Endothelial cell of umbilical vein (primary cell): ENCODE measurements around the gene RNLS. TPM values are rescaled to one million over a fixed set of nuclear protein-coding genes. Genes with fewer than 3 reads are reported as not detected.

Experiments
- BruUV-seq: library from RNA; stranded (reverse); fragments of 400-500 nt; replicated peaks from 2 replicates; lab custom pipeline; 2021; lab: Mats Ljungman, UMichigan
- CTCF ChIA-PET: fragments of 300-600, 350-600 bp; sonication (Branson Sonifier 250); formaldehyde crosslinking; loops from one replicate; lab custom pipeline; 2021; ENCODE audit warnings: antibody characterized with exemption, inconsistent platforms; lab: Charles Lee
- POLR2A ChIA-PET: fragments of 300-600, 350-600 bp; sonication (Branson Sonifier 250); formaldehyde crosslinking; loops from one replicate; lab custom pipeline; 2021; ENCODE audit warnings: antibody characterized with exemption, inconsistent platforms; lab: Charles Lee
- DNase-seq: peaks from one replicate; pipeline ENCODE4 v3.0.0-alpha.2; 2011; ENCODE audit warnings: low read depth, low spot score
- FAIRE-seq: peaks from 2 replicates; lab custom pipeline; 2011; peaks lifted over from hg19 to GRCh38; lab: Jason Lieb, UNC
- H2AFZ ChIP-seq: 2 replicates; pipeline ENCODE4 v1.6.0; 2012; ENCODE audit warnings: low read depth, low read length, control low read depth, inconsistent platforms
- H3K27ac ChIP-seq: 2 replicates; pipeline ENCODE4 v1.5.1; 2011; ENCODE audit warnings: low read depth, mild to moderate bottlenecking, control low read depth, low read length, moderate library complexity; ENCODE audit not compliant: insufficient read depth
- H3K27me3 ChIP-seq, 2 experiments: 2 replicates each; pipeline versions ENCODE4 v1.6.0 to v1.6.1; 2011; ENCODE audit warnings: low read length in 2 of 2, mixed read lengths in 1 of 2; ENCODE audit not compliant: control insufficient read depth in 2 of 2, insufficient read depth in 2 of 2
- H3K36me3 ChIP-seq, 2 experiments: 2 replicates in 1 of 2; 3 replicates in 1 of 2; pipeline ENCODE4 v1.5.1; 2011; ENCODE audit warnings: low read length in 2 of 2, mild to moderate bottlenecking in 1 of 2, moderate library complexity in 1 of 2; ENCODE audit not compliant: control insufficient read depth in 2 of 2, insufficient read depth in 2 of 2; ENCODE audit errors: extremely low read depth in 1 of 2
- H3K4me1 ChIP-seq: 3 replicates; pipeline ENCODE4 v1.5.1; 2011; ENCODE audit warnings: mild to moderate bottlenecking, low read length; ENCODE audit not compliant: control insufficient read depth, insufficient read depth; ENCODE audit errors: extremely low read depth
- H3K4me2 ChIP-seq: 2 replicates; pipeline ENCODE4 v1.6.1; 2011; ENCODE audit warnings: low read length, control low read depth, mixed read lengths; ENCODE audit not compliant: insufficient read depth
- H3K4me3 ChIP-seq, 3 experiments: fragments of 200-600 bp in 1 of 3; sonication (generic), shearing (Covaris generic) in 1 of 3; replicated peaks in 1 of 3; 2 replicates each; pipeline ENCODE4 v1.5.1; 2011 to 2016; ENCODE audit warnings: control low read depth in 3 of 3, low read length in 3 of 3, mild to moderate bottlenecking in 2 of 3, inconsistent platforms in 1 of 3, low read depth in 1 of 3, moderate library complexity in 1 of 3; ENCODE audit not compliant: insufficient read depth in 1 of 3
- H3K79me2 ChIP-seq: 2 replicates; pipeline ENCODE4 v1.6.0; 2012; ENCODE audit warnings: low read length, inconsistent platforms; ENCODE audit not compliant: control insufficient read depth, insufficient read depth
- H3K9ac ChIP-seq: replicated peaks from 2 replicates; pipeline ENCODE3; 2011; ENCODE audit warnings: low read length, control low read depth; ENCODE audit not compliant: insufficient read depth; ENCODE audit errors: extremely low read depth
- H3K9me1 ChIP-seq: replicated peaks from 3 replicates; pipeline ENCODE4 v1.6.0; 2011; ENCODE audit warnings: mild to moderate bottlenecking, low read length; ENCODE audit not compliant: control insufficient read depth, insufficient read depth; ENCODE audit errors: extremely low read depth
- H3K9me3 ChIP-seq: replicated peaks from 2 replicates; pipeline ENCODE4 v1.5.1; 2012; ENCODE audit warnings: low read length, inconsistent platforms; ENCODE audit not compliant: control insufficient read depth, insufficient read depth
- H4K20me1 ChIP-seq: replicated peaks from 2 replicates; pipeline ENCODE3; 2011; ENCODE audit warnings: mild to moderate bottlenecking, low read length; ENCODE audit not compliant: control insufficient read depth, insufficient read depth; ENCODE audit errors: extremely low read depth
- FOS ChIP-seq: IDR thresholded peaks from 2 replicates; pipeline ENCODE4 v1.6.1; 2011; ENCODE audit warnings: mild to moderate bottlenecking, low read length, moderate library complexity, borderline replicate concordance; ENCODE audit not compliant: insufficient read depth
- GATA2 ChIP-seq: IDR thresholded peaks from 2 replicates; pipeline ENCODE4 v1.7.0; 2011; ENCODE audit warnings: low read depth, mild to moderate bottlenecking, moderate library complexity, mixed read lengths, low read length; ENCODE audit not compliant: insufficient read length, insufficient read depth
- POLR2A ChIP-seq: IDR thresholded peaks from 2 replicates; pipeline ENCODE4 v1.6.1; 2012; ENCODE audit warnings: low read depth, mild to moderate bottlenecking, control low read depth, low read length
- POLR2AphosphoS5 ChIP-seq: IDR thresholded peaks from 2 replicates; pipeline ENCODE4 v1.6.1; 2012; ENCODE audit warnings: low read depth, mild to moderate bottlenecking, control low read depth, low read length, moderate library complexity; ENCODE audit not compliant: insufficient read depth
- dilution Hi-C: fragments of 300-500 bp; cut with MboI; formaldehyde crosslinking; loops from one replicate; pipeline ENCODE4 v1.15.0; 2019; ENCODE audit warnings: low sequenced_read_pairs; ENCODE audit not compliant: extremely low pct_ligation_motif_present
- intact Hi-C: fragments of 100-400 bp; cut with micrococcal nuclease; formaldehyde crosslinking; loops from one replicate; pipeline ENCODE4 v1.10.0; 2022
- polyA plus RNA-seq, 4 experiments: library from polyadenylated mRNA; depleted of rRNA in 3 of 4; stranded (reverse) in 3 of 4; unstranded in 1 of 4; fragments of >200 nt; gene quantifications; 2 replicates each; pipeline versions ENCODE4 v1.2.1 to v1.2.3, GENCODE V29; 2011 to 2012; ENCODE audit warnings: missing spikeins in 1 of 4
- total RNA-seq: library from RNA; stranded (reverse); gene quantifications from 2 replicates; pipeline ENCODE4 v1.2.3, GENCODE V29; 2021
- TF ChIP-seq, protein P1 (sequence below), 2 donors: IDR thresholded peaks; 1 replicate in 1 of 2; 2 replicates in 1 of 2; pipeline ENCODE4 v1.5.1; 2011; ENCODE audit warnings: low read length in 2 of 2, mild to moderate bottlenecking in 2 of 2, moderate library complexity in 2 of 2, control low read depth in 1 of 2, inconsistent platforms in 1 of 2, low read depth in 1 of 2; ENCODE audit not compliant: insufficient read depth in 1 of 2; ENCODE audit errors: extremely low read depth in 1 of 2

The RNLS gene
- total and polyA plus RNA-seq, 2 donors (not counting 3 experiments of a cell fraction or from before 2014, with no cell fraction given) = 2.5 to 4.6 TPM

DNA sequence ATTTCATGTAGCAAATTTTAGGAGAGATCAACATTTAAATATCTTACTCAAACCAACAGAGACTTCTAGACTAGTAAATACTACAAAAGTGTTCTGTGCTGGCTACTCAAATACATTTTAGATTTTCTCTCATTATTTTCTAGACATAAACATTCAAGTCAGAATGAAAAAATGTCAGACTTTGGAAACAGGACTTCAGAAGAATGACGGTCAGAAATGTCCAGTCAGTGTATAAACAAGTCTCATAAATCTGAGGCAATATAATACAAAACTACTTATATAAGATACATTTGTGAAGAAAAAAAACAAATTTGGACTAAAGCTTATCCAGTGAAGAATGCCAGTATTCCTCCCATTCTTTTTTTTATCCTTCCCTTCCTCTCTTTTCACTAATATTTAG lies 25.9 kb downstream of the RNLS start:
- ChIA-PET CTCF (interaction anchor here (1.2 to 1.3 kb wide), 2 partner anchors 11 to 254 kb away, joined by 4 read pairs; no protein-coding TSS in a partner anchor), POLR2A (no interaction called here)
- dilution Hi-C loops (loop anchor here (25.0 kb wide), 1 partner anchor 695 kb away; the partner anchor contains the start of genes KLLN and PTEN), intact Hi-C loops (no loop called here)
- no peaks in the 10 kb centered on the region for H3K27me3 ChIP-seq
- no peaks in the 10 kb centered on the region for H3K4me1 ChIP-seq
- H3K27ac ChIP-seq = no peak overlapping the region
- FAIRE-seq = no peak
- no peak overlapping the region for H3K4me3 ChIP-seq
- H3K9ac ChIP-seq = no peak overlapping the region
- H3K36me3 ChIP-seq = no peaks in the 10 kb centered on the region
- no peaks in the 10 kb centered on the region for H4K20me1 ChIP-seq
- TF ChIP-seq POLR2A (no peak), POLR2AphosphoS5 (no peak), FOS (no peak), GATA2 (no peak)
- TF ChIP-seq, protein P1, sequence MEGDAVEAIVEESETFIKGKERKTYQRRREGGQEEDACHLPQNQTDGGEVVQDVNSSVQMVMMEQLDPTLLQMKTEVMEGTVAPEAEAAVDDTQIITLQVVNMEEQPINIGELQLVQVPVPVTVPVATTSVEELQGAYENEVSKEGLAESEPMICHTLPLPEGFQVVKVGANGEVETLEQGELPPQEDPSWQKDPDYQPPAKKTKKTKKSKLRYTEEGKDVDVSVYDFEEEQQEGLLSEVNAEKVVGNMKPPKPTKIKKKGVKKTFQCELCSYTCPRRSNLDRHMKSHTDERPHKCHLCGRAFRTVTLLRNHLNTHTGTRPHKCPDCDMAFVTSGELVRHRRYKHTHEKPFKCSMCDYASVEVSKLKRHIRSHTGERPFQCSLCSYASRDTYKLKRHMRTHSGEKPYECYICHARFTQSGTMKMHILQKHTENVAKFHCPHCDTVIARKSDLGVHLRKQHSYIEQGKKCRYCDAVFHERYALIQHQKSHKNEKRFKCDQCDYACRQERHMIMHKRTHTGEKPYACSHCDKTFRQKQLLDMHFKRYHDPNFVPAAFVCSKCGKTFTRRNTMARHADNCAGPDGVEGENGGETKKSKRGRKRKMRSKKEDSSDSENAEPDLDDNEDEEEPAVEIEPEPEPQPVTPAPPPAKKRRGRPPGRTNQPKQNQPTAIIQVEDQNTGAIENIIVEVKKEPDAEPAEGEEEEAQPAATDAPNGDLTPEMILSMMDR (IDR thresholded peaks at IDR 0.05; ENCODE audit: extremely low read depth in 1 of 2, insufficient read depth in 1 of 2, low read depth in 1 of 2, low read length in 2 of 2) = no peak
- no peaks in the 10 kb centered on the region for H3K79me2 ChIP-seq
- H3K9me1 ChIP-seq = no peaks in the 10 kb centered on the region
- no TSS peak for BruUV-seq
- DNase-seq = no peak
- H2AFZ ChIP-seq = no peak overlapping the region
- H3K9me3 ChIP-seq = no peaks in the 10 kb centered on the region
- no peak overlapping the region for H3K4me2 ChIP-seq
